ENCODE results near the gene LTBP1.

DNA sequence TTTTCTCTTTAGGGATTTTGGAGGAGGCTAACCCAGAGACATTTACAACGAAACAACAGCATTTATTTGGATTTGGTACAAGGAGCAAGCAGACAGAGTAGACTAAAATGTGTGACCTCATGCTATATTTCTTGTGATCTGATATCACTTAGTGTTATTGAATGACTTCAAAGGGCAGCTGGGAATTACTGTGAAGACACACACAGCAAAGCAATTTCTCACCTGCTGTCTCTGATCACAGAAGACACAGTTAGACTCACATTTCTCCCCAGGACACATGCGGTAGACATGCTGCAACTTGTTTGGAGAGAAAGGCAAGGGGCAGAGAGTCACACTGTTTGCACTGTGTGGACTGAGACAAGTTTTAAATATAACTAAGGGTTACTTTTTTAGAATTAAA is 67.5 kb downstream of the LTBP1 start:
- TF ChIP-seq, protein P1, sequence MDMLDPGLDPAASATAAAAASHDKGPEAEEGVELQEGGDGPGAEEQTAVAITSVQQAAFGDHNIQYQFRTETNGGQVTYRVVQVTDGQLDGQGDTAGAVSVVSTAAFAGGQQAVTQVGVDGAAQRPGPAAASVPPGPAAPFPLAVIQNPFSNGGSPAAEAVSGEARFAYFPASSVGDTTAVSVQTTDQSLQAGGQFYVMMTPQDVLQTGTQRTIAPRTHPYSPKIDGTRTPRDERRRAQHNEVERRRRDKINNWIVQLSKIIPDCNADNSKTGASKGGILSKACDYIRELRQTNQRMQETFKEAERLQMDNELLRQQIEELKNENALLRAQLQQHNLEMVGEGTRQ (IDR thresholded peaks at IDR 0.05; ENCODE audit: borderline replicate concordance, low read depth, low read length): no peak
- TF ChIP-seq YY1 (IDR thresholded peaks at IDR 0.05; ENCODE audit: low read depth, low read length) (no peak), NR2F1 (conservative IDR thresholded peaks at IDR 0.05) (no peak), POLR2A (IDR thresholded peaks at IDR 0.05; ENCODE audit: low read depth, low read length) (no peak), ASH2L (IDR thresholded peaks at IDR 0.05; ENCODE audit: borderline replicate concordance, low read depth) (no peak), MXI1 (IDR thresholded peaks at IDR 0.05; ENCODE audit: low read depth, low read length) (no peak), JUNB (IDR thresholded peaks at IDR 0.05) (no peak), PML (IDR thresholded peaks at IDR 0.05; ENCODE audit: low read length) (no peak)
- TF ChIP-seq, protein P2, sequence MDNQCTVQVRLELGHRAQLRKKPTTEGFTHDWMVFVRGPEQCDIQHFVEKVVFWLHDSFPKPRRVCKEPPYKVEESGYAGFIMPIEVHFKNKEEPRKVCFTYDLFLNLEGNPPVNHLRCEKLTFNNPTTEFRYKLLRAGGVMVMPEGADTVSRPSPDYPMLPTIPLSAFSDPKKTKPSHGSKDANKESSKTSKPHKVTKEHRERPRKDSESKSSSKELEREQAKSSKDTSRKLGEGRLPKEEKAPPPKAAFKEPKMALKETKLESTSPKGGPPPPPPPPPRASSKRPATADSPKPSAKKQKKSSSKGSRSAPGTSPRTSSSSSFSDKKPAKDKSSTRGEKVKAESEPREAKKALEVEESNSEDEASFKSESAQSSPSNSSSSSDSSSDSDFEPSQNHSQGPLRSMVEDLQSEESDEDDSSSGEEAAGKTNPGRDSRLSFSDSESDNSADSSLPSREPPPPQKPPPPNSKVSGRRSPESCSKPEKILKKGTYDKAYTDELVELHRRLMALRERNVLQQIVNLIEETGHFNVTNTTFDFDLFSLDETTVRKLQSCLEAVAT (IDR thresholded peaks at IDR 0.05): no peak
- TF ChIP-seq, protein P3, sequence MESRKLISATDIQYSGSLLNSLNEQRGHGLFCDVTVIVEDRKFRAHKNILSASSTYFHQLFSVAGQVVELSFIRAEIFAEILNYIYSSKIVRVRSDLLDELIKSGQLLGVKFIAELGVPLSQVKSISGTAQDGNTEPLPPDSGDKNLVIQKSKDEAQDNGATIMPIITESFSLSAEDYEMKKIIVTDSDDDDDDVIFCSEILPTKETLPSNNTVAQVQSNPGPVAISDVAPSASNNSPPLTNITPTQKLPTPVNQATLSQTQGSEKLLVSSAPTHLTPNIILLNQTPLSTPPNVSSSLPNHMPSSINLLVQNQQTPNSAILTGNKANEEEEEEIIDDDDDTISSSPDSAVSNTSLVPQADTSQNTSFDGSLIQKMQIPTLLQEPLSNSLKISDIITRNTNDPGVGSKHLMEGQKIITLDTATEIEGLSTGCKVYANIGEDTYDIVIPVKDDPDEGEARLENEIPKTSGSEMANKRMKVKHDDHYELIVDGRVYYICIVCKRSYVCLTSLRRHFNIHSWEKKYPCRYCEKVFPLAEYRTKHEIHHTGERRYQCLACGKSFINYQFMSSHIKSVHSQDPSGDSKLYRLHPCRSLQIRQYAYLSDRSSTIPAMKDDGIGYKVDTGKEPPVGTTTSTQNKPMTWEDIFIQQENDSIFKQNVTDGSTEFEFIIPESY (IDR thresholded peaks at IDR 0.05): no peak
- TF ChIP-seq, protein P4, sequence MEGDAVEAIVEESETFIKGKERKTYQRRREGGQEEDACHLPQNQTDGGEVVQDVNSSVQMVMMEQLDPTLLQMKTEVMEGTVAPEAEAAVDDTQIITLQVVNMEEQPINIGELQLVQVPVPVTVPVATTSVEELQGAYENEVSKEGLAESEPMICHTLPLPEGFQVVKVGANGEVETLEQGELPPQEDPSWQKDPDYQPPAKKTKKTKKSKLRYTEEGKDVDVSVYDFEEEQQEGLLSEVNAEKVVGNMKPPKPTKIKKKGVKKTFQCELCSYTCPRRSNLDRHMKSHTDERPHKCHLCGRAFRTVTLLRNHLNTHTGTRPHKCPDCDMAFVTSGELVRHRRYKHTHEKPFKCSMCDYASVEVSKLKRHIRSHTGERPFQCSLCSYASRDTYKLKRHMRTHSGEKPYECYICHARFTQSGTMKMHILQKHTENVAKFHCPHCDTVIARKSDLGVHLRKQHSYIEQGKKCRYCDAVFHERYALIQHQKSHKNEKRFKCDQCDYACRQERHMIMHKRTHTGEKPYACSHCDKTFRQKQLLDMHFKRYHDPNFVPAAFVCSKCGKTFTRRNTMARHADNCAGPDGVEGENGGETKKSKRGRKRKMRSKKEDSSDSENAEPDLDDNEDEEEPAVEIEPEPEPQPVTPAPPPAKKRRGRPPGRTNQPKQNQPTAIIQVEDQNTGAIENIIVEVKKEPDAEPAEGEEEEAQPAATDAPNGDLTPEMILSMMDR (IDR thresholded peaks at IDR 0.05 in 2 of 3, conservative IDR thresholded peaks at IDR 0.05 in 1 of 3; ENCODE audit: control insufficient read depth in 2 of 3, extremely low read depth in 1 of 3, insufficient read depth in 1 of 3, low read depth in 3 of 3, low read length in 3 of 3): no peak

All from GM12878 (cell line).